Right lobe of liver (tissue), 4 donors: ENCODE data around the gene ABCA6.

Experiments used
- POLR2A ChIP-seq: fragments of 450-650 bp; IDR thresholded peaks from one replicate; pipeline ENCODE4 v1.6.1; 2017; ENCODE audit warnings: antibody characterized with exemption, mild to moderate bottlenecking
- TF ChIP-seq, protein P1 (sequence below), 4 donors: fragments of 200-600 bp in 3 of 4; fragments of 450-650 bp in 1 of 4; IDR thresholded peaks; one replicate each; pipeline versions ENCODE4 v1.5.1 to v1.8.0; 2016 to 2022; ENCODE audit warnings: antibody characterized with exemption in 4 of 4, mild to moderate bottlenecking in 2 of 4
- donor health status: DM: no; HTN: no; CAD: no.
- donor health status: DM: no; HTN: no; CAD: no.
- donor health status: DM: no; HTN: yes; CAD: no.

DNA sequence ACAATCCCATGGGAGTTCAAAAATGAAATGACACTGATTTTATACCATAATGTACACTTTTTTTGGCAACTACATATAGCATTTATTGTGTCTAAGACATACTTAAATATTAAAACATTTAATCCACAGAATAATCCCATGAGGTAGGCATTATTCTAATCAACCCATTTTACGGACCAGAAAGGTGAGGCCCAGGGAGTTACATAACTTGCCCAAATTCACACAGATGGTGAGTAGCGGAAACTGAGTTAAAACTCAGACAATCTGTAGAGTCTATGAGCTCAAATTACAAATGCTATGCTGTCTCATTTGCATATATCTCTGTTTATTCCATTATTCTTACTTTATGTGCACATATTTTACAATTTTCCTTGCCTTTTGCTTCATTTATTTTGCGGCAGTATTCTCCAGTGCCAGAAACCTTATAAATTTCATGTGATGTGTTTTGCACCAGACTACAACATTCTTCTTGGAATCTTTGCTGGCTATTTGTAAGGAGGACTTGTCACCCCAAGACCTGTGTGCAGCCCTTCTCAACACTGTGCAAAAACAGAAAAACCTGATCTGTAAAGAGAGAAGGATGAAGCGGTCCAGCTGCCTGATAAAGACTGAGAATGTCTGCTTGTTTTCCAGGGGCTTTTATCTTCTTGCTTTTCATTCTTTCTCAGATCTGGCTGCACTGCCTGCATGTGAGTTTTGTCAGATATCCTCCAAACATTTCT lies 78.7 kb downstream of the ABCA6 start:
- TF ChIP-seq, protein P1, sequence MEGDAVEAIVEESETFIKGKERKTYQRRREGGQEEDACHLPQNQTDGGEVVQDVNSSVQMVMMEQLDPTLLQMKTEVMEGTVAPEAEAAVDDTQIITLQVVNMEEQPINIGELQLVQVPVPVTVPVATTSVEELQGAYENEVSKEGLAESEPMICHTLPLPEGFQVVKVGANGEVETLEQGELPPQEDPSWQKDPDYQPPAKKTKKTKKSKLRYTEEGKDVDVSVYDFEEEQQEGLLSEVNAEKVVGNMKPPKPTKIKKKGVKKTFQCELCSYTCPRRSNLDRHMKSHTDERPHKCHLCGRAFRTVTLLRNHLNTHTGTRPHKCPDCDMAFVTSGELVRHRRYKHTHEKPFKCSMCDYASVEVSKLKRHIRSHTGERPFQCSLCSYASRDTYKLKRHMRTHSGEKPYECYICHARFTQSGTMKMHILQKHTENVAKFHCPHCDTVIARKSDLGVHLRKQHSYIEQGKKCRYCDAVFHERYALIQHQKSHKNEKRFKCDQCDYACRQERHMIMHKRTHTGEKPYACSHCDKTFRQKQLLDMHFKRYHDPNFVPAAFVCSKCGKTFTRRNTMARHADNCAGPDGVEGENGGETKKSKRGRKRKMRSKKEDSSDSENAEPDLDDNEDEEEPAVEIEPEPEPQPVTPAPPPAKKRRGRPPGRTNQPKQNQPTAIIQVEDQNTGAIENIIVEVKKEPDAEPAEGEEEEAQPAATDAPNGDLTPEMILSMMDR (IDR thresholded peaks at IDR 0.05): no peak
- no peak for TF ChIP-seq POLR2A
